Vagina (tissue), 2 donors: ENCODE data around the gene SPECC1.

Source experiments
- POLR2AphosphoS5 ChIP-seq, 2 donors: sonication (generic); formaldehyde crosslinking; IDR thresholded peaks; one replicate each; pipeline ENCODE4 v1.9.0; 2017; ENCODE audit warnings: antibody characterized with exemption in 2 of 2, mild to moderate bottlenecking in 2 of 2, low read depth in 1 of 2; ENCODE audit not compliant: insufficient read depth in 1 of 2
- TF ChIP-seq, protein P1 (sequence below), 3 experiments: fragments of 450-650 bp in 2 of 3; fragments of 200-600 bp in 1 of 3; sonication (generic) in 1 of 3; IDR thresholded peaks; one replicate each; pipeline ENCODE4 v1.5.1; 2017 to 2019; ENCODE audit warnings: antibody characterized with exemption in 3 of 3, mild to moderate bottlenecking in 2 of 3, moderate library complexity in 2 of 3

DNA sequence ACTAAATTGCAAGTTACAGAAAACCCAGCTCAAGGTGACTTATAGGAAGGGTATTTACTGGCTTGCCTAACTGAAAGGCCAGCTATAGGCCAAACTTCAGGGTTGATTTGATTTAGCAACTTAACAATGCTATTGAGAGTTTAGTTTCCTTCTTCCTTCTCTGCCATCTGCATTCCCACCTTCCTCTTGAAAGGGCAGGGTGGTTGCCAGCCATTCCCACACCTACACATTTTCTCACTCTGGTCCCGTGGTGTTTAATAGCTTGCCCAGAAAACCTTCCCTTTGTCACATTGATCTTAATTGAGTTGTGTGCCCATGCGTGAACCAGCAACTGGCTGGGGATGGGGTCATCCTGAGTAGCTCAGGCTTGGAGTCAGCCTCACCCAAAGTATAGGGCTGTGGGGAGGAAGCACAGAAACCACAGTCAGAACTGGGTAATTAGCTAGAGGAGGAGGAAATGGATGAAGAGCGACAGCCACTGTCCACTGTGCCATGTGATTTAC lies 194.7 kb downstream of the SPECC1 start:
- TF ChIP-seq, protein P1, sequence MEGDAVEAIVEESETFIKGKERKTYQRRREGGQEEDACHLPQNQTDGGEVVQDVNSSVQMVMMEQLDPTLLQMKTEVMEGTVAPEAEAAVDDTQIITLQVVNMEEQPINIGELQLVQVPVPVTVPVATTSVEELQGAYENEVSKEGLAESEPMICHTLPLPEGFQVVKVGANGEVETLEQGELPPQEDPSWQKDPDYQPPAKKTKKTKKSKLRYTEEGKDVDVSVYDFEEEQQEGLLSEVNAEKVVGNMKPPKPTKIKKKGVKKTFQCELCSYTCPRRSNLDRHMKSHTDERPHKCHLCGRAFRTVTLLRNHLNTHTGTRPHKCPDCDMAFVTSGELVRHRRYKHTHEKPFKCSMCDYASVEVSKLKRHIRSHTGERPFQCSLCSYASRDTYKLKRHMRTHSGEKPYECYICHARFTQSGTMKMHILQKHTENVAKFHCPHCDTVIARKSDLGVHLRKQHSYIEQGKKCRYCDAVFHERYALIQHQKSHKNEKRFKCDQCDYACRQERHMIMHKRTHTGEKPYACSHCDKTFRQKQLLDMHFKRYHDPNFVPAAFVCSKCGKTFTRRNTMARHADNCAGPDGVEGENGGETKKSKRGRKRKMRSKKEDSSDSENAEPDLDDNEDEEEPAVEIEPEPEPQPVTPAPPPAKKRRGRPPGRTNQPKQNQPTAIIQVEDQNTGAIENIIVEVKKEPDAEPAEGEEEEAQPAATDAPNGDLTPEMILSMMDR (IDR thresholded peaks at IDR 0.05): no peak
- TF ChIP-seq POLR2AphosphoS5 (IDR thresholded peaks at IDR 0.05; ENCODE audit: insufficient read depth in 1 of 2, low read depth in 1 of 2): no peak
